HG03457 (cell line): ENCODE results near the gene KRTAP5-1.

Source experiments
- ATAC-seq: cut with Tn5 transposase; IDR thresholded peaks from one replicate; pipeline ENCODE4 v1.9.1; 2021; ENCODE audit warnings: moderate number of reproducible peaks; ENCODE audit not compliant: unreplicated experiment

KRTAP5-1 gene

DNA sequence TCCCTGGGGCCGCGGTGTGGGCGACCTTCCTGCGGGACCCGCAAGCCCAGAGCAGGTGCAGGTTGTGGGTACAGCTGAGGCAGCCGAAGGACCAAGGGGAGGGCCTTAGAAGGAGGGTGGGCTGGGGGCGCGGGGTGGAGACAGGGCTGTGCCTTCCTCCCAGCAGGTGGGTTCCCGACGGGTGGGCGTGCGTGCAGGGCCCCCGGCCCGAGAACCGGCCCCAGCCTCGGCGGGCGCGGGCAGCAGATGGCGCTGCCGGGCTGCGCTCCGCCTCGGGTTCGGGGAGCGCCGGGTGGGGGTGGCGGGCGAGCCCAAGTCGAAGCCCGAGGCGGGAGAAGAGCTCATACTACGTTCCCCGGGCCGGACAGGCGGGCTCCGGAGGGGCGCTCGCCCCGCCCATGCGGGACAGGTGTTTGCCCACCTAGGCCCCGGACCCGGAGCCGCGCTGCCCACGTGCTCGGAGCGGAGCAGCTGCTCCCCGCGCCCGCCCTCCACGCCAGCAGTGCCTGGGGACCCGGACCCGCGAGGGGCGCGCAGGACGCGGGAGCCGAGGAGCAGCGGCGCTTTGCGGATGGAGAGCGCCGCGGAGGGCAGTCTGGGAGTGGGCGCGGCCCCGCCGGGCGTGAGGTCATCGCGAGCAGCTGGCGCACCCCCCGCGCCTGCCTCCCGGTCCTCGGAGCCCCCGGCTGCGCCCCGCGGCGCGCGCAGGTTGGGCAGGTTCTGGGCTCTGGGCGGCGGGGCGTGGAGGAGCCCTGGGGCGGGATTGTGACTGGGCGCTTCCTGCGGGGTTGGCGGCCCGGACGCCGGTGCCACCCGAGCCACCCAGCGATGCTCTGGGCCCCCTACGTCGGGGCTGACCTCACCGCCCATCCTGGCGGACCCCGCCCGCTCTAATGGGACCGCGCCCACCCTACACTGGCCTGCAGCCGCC, 38.3 kb downstream of the KRTAP5-1 start:
- no peak for ATAC-seq

DNA sequence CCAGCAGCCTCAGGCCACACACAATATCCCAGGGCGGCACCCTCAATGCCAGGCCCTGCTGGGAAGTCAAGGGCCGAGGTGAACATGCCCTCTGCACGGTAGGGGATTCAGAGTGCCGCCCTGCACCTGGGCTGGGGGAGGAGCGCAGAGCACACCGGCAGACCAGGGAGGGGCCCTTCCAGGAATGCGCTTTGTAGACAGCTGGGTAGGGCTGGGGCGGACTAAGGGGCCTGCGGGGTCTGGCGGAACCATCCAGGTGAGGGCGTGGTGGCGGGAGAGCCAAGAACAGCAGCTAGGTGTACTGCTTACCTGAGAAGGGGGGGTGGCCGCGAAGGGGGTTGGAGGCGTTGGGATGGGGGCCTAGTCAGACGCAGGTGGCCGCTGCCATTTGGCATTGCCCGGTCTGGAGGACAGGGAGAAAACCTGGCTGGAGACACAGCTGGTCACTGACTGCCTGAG, 39.0 kb downstream of the KRTAP5-1 start:
- no peak for ATAC-seq

DNA sequence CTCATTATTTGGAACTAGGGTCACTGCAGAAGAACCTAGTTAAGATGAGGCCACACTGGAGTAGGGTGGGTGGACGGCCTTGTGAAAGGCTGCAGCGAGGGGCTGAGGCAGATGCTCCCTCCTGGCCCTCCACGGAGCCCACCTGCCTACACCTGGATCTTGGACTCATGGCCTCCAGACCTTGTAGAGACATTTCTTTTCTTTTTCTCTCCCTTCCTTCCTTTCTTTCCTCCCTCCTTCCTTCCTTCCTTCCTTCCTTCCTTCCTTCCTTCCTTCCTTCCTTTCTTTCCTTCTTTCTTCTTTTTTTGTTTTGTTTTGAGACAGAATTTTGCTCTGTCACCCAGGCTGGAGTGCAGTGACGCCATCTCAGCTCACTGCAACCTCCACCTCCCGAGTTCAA, 39.7 kb downstream of the KRTAP5-1 start:
- no peak for ATAC-seq

DNA sequence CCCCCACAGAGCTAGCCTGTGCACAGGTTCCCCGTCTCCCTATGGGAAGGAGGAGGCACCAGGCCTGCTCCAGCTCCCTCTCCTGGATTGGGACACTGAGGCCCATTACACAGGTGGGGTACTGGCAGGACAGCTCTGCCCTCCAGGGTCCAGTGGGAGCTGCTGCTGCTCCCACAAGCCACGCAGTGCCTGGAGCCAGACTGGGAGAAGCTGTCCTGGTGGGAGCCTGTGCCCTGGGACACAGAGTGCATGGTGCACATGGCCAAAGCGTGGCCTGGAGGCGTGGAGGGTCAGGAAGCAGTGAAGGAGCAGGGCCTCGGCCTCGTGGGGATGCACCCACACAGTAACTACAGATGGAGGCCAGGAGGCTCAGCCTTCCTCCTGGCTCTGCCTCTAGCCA, 40.5 kb downstream of the KRTAP5-1 start:
- ATAC-seq = no peak

DNA sequence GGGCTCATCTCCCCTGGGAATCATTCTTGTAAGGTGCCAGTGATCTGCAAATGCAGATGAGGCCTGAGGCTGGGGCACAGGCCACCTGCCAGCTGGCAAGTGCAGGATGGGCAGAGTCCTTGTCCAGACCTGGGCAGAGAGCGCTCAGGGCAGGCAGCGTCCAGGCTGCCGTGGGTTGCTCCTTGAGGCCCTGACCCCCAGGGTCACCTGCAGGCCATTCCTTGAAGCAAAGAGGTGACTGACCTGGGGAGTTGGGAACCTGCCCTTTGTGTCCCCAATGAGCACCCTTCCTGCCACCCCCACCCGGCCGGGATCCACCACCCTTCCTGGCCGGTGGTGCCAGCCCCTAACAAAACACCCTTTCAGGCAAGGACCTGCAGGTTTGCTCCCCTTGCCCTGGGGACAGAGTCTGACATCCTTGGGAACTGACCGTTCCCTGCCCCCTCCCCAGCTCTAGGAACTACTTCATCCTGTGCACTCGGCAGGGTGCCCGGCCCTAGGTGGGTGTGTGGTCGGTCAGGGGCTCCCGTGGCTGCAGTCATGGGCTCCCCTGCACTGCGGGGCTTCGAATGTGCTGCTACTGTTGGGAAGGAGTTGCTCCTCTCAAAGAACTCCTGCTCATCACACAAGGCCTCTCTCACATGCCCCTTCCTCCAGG, 41.3 kb downstream of the KRTAP5-1 start:
- no peak for ATAC-seq

DNA sequence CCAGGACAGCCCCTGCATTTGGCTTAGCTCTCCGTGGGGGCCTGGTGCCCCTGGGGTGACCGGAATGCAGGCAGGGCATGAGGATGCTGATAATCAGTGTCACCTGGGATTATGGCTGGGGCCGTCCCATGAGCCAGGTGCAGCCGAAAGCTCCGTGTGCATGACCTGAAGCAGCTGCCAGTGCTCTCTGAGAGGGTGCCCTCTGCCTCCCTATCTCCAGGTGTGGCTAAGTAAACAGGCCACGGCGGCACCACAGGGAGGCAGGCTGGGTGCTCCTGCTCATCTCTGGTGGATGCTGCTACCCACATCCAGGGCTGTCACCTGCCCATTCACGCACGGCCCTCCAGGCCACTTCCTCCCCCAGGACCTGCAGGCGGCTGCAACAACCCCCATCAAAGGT, 42.8 kb downstream of the KRTAP5-1 start:
- ATAC-seq = no peak

DNA sequence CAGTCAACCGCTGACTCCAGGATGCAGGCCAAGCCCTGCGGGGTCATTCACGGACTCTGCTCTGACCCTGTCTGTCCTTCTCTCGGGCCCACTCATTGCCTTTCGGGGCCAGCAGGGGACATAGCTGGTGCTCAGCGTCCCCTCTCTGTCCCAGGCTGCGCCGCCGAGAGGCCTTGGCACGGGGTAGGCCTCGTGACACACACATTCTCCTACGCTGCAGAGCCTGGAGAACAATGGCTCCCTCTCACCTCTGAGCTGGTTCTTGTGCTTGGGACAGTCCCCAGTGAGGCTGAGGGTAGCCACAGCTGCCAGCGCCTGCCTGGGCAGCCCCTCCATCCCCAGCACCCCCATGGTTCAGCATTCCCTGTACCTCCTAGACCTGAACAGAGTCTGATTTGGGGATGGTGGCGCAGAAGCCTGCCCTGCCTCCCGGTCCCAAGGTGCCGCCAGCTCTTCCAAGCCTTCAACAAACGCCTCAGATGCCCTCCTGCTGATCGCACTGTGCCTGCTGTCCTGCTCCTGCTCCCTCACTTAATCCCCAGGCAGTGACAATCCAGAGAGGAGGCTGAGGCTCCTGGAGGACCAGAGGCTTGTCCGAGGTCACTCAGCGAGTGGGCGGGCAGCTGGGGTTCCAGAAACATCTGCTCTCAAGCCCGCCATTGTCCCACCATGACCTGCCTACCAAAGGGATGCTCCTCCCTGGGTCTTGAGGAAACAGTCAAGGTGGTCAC, 43.4 kb downstream of the KRTAP5-1 start:
- ATAC-seq = no peak

DNA sequence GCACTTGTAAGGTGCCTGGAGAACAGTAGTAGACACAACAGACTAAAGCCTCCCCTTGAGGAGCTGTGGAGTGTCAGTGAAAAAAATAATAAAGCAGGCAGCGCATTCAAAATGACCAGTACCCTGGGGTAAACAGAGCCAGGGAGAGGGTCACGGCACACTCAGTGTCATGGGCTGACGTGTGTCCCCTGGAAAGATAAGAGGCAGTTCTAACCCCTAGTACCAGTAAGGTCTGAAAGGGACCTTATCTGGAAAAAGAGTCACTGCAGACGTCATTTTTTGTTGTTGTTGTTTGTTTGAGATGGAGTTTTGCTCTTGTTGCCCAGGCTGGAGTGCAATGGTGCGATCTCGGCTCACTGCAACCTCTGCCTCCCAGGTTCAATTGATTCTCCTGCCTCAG, 45.0 kb downstream of the KRTAP5-1 start:
- no peak for ATAC-seq

DNA sequence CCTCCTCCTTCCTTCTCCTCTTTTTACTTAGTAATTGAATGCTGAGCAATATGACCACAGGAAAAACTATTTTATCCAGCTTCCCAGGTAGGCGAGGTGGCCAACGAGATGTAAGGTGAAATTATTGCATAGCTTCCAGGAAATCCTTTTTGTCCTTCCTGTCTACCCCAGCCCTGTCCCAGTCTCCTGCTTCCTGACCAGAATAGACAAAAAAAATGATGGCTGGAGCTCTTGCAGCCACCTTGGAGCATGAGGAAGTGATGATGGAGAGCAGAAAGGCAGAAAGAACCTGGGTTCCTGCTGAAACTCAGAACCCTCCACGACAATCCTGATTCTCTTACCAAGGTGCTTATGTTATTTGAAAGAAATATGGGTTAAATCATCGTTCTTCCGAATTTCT, 46.9 kb downstream of the KRTAP5-1 start:
- ATAC-seq = no peak

DNA sequence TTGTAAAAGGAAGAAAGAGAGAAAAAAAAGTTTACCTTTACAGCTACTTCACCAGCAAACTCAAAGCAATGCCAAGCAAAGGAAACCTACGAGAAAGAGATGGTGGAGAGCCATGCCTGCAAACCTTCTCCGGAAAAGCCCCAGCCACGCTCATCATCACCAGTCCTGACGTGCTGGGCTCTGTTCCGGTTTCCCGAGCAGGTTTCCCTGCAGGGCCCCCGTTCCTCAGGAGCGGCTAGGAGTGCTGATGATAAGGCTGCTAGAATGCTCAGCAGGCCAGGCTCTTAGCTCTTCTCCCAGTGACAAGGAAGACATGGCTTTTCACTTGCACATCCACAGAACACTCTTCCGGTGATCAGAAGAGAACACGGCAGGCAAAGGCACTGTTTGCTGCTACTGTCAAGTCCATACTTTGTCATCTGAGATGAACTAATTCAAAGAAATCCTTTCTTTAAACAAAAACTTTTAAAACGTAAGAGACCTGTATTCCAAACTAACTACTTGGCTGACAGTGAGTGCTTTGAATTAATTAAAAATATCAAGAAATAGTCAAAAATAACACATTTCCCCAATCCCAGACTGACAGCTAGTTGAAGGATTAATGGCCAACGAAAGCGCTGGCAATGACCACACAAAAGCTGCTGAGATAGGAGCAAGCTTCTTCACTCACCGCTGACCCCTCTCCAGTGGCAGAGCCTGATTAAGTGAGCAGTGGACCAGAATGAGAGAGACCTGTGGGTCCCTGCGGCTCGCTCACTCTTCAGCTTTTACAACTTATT, 48.8 kb downstream of the KRTAP5-1 start:
- no peak for ATAC-seq

DNA sequence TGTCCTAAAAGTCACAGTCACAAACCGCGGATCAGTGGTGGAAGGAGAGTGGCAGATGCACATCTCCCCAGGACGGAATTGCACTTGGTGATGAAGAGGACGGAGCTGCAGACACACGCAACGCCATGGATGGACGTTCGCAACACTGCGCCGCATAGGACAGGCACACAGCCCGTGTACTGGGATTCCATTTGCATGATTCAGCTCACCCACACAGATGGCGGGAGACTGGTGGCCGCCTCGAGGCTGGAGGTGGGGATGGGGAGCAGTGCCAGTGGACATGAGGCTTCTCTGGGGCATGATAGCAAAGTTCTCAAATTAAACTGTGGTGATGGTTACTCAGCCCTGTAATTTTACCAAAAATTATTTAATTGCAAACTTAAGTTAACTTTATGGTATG, 50.4 kb downstream of the KRTAP5-1 start:
- no peak for ATAC-seq
